ENCODE results near the gene ZNF341.
"Not testable (repeated sequence)": the region's sequence is repeated elsewhere in the genome, so short reads cannot be mapped to it uniquely, and the experiment has no call there.

ZNF341 gene

DNA sequence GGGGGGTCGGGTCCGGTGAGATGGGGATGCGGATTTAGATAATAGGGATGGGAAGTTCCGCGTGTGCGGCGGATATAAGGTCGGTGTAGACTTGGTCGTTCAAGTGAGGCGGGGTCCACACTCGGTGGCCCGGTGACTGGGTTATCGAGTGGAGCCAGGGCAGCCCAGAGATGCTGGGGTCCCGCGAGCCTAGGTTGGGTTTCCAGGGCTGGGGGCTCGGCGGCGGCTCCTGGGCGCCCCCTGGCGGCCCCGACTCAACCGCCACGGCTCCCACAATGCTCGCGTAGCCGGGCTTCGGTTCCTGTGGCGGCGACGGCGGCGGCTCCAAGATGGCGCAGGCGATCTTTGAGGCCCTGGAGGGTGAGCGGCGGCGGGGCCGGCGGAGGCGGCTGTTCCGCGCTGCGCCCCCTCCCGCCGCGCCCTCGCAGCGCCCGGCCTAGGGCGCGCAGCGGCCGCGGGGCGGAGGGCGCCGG is at the start of gene ZNF341:
ZNF341 (plus strand) TSS at position 304 of the 473 bp plus-strand sequence; CDS start at position 330, 26 bp downstream.
- DNase-seq (ENCODE audit: low spot score), result peak; percentile 79

DNA sequence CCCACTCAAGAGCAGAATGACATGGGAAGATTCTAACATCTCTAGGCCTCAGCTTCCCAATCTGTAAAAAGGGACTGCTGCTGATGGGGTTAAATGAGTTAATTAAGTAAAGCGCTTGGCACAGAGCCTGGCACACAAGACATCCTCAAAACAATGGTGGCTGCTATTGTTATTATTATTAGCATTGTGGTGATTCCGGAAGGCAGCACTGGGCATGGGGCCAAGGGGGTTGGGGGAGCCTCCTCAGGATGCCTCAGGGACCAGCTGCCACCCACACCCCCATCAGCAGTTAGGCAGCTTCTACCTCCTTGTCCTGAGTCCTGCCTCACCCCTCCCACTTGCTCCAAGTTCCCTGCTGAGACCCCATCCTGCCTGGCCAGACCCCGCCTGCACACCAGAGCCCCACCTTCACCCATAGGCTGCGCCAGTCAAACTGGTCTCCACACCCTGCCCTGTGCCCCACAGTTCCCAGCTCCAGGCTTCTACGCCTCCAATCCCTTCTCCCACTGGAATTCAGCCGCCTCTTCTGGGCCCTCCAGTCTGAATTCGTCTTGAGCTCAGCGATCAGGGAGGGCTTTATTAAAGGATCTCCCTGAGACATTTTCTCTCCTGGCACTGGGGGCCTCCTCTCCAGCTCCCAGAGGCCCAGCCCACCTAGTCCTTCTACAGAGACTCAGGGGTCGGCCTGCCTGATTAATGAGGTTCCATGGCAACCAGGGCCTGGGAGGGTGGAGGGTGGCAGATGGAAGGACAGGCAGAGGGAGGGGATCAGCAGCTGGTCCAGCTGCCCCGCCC is 47.1 kb upstream of the ZNF341 start:
- DNase-seq (ENCODE audit: low spot score), result no peak

DNA sequence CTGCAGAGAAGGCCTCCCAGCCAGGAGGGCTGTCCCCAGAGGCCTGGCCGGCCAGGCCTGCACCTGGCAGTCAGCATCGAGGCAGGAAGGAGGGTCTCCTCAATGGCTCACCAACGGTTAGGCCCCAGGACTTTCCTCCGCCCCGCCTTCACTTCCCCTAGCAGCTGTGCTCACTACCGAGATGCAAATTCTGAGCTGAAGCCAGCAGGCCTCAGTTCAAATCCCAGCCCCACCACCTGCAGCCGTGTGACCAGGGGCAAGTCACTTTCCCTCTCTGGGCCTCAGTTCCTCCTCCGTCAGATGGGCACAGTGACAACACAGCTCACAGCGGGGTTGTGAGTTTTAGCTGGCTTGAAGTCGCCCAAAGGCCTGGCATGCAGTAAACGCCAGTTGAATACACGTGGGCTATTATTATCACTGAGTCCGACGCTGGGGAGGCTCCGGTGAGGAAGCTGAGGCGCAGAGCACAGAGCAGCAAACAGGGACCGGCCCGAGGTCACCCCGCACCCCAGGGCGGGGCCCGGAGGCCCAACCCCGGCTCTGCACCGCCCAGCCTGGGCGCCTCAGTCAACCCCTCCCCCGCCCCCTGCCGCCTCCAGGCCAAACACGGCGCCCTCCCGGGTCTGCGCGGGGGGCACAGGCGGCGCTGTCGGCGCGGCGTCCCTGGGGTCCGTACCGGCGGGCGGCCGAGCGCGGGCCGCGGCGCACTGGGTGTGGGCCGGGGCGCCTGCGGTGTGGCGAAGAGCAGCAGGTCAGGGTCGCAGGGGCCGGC is 46.3 kb upstream of the ZNF341 start:
- peak; percentile 43 for DNase-seq (ENCODE audit: low spot score)

DNA sequence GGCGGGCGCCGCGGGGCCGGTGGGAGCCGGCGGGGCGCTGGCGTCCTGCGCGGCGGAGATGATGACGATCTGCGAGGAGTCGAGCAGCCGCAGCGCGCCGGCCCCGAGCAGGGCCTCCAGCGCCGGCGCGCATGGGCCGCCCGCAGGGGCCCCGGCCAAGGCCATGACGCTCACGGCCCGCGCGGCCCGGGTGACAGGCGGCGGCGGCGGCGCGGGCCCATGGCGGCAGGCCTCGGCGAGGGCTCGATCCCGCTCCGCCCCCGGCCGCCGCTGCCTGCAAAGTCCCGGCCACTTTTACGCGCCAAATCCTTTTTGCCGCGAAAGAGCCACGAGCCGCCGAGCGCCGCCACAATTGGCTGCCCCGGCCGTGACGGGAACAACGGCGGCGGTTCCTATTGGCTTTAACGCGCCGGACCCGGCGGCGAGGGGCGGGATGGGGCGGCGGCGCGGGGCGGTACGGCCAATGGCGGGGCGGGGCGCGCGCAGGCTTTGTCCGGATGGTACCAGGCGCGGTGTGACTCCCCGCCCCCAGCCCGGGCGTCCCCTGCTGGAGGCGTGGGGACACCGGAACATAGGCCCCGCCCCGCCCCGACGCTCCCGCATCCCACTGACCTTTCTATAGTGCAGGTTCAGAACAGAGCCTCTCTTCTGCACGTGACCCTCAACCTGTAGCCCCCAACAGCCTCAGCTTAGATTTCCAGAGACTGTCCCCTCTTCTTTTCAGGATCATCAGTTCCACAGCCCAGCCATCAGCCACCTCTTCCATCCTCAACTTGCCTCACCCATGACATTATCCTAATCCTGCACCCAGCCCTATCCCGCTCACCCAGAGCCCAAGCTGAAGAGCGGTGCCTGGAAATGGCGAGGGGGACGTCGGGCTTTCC is 45.5 kb upstream of the ZNF341 start, which contains the start of gene E2F1:
E2F1 (minus strand) TSS at position 286 of the 884 bp plus-strand sequence; CDS start at position 165, 121 bp downstream.
- peak; percentile 99 for DNase-seq (ENCODE audit: low spot score)

DNA sequence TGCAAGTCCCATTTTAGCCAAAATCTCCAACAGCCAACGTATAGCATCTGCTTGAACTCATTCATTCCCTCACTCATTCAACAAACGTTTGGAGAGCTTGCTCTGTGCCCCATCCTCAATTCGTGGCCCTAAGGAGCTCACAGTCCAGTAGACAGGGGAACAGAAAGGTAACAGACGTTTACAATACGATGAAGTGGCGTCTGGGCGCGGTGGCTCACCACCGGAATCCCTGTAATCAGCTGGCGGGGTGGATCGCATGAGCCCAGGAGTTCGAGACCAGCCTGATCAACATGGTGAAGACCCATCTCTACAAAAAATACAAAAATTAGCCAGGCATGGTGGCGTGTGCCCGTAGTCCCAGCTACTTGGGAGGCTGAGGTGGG is 44.8 kb upstream of the ZNF341 start:
- DNase-seq (ENCODE audit: low spot score), result no peak

DNA sequence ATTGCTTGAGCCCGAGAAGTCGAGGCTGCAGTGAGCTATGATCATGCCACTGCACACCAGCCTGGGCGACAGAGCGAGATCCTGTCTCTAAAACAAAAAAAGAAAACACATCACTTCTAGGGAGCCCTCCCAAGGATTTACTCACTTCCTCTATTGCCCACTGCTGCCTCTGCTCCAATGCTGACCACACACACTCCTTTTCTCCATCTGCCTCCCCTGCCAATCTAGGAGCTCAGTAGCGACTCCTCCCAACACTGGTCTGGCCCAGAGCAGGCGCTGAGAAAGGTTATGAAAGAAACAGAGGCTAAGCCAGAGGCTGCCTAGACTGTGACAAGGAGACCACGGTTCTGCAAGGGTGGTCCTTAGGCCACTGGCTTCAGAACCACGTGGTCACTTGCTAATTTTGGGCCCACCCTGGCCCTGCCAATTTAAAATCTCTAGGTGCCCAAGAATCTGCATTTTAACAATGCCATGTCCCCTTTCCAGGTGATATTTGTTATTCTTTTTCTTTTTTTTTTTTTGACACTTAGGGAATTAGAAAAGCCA is 44.4 kb upstream of the ZNF341 start:
- no peak for DNase-seq (ENCODE audit: low spot score)

DNA sequence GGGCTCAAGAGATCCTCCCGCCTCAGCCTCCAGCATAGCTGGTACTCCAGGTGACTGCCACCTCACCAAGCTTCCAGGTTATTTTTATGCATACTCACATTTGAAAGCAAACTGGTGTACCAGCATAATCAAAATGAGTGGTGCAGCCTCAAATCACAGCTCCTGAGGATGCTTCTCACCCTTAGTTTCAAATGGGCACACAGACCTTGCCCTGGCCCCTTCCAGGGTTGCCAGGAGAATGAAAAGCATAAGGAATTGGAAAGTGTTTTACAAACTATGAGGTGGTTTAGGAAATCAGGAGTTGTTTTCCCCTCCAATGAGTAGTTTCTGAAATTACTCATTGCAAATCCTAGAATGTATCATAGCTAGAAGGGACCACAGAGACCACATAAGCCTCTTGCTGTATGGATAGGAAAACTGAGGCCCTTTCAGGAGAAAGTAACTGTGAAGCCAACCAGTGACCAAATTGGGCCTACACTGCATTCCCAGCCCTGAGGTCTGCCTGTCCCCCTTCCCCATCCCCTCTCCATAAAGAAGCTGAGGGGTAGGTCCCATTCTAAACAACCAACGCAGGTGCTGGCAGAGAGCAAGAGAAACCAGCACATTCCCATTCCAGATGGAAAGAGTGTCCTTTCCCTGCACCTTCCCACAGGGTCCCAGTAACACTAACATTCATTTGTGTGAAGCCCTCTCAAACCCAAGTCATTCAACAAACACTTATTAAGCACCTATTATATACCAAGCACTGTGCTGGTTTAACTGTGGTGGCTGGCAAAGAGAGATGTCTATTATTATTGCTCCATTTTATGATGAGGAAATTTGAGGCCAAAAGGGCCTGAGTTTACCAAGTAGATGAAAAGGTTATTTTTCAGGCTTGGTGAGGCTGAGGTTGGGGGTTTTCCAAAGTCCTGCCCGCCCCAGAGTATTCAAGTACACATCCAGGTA is 43.5 kb upstream of the ZNF341 start:
- DNase-seq (ENCODE audit: low spot score), result no peak

DNA sequence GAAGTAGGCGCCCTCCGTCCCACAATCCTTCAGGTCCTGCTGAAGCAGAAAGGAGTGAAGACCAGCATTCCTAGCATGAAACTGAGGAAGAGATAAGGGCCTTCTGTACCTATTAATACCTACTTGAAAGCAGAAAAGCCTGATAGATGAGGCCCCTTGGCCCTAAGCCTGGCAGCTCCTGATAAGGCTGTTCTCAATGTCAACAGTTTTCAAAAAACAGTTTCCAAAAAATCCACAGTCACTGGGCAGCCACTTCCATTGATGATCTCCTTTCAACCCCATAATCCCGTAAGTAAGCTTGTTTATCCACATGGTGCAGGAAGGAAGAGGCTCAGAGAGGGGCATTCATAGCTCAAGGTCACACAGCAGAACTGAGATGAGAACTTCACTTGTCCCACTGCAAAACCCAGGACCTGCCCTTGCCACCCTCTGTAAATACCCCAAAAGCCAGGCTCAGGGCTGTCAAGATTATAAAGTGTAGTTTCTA is 42.8 kb upstream of the ZNF341 start:
- DNase-seq (ENCODE audit: low spot score), result no peak

DNA sequence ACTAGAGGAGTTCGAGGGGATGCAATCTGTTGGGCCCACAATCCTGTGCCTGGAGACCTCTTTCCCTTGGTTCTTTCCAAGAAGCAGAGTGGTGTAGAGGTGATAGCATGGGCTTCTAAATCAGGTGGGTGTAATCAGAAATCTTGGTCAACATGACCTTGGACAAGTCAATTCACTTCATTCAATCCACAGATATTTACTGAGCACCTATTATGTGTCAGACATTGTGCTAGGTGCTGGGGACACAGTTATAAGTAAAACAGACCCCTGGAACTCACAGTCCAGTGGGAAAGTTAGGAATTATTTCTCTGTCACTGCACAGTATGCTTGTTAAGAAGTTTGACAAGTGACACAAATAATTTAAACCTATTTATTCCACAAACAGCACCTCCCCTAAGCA is 42.3 kb upstream of the ZNF341 start:
- no peak for DNase-seq (ENCODE audit: low spot score)

DNA sequence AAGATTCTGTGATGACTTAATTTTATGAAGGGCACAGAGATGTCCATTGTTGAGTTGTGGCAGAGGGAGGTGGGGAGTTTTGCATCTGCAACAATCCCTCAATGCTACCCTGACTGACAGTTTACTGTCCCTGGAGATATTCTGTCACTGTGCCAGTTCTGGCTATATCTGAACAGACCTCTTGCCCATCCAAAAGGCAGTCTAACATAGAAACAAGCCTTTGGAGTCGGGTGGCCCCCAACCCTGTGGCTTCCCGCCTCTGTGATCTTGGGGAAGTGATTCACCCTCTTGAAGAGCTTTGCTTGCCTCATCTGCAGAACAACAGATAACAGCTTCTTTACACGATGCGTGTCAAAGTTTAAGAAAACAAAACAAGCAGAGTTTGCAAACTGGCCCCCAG is 41.8 kb upstream of the ZNF341 start:
- no peak for DNase-seq (ENCODE audit: low spot score)

DNA sequence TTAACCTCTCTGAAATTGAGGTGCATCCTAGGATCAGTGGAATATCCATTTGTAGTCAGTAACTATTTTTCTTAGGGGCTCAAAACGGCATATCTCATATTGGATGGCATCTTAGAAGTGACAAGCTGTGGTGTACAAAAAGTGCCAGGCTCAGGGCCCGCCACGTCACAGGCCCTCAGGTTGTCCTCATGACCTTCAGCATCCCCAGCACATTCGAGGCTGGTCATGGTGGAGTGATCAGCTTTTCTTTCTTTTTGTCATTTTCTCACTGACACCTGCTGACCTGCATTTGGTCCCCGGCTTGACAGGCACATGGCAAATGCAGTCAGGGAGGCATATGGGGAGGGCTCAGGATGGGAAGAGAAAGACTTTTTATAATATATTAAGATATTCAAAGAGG is 38.5 kb upstream of the ZNF341 start:
- no peak for DNase-seq (ENCODE audit: low spot score)

DNA sequence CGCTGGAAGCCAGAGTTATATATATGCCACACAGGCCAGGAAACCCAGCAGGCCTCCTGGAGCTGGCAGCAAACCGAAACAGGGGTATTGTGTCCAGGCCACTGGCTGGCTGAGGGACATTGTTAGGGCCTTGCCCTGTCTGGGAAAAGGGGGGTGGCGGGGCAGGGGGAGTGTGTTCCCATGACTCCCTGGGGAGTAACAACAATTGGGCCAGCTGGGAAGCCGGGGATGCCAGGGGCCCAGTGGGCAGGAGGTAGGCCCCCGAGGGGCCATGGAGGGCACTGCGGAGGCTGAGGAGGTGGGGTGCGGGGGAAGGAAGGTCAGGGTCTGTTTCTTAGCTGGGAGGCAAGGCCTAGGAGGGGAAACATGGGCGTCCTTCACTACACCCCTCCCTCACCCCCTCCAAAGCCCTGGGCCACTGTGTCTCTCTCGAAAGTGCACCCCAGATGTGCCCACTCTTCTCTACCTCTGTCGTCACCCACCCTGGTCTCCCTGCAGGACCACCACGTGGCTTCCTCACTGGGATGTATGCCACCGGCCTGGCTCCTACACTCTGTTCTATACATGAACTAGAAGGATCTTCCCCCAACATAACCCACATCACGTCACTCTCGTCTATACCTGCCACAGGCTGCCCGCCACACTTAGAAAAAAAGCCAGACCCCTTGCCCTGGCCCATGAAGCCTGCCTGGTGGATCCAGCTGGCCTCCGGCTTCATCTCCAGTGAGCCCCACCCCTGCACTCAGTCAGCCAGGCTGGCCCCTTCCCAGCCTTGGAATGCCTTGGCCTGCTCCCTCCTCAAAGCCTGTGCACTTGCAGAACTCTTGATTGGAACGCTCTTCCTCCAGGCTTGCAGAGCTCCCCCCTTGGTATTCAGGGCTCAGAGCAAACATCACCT is 37.8 kb upstream of the ZNF341 start:
- DNase-seq (ENCODE audit: low spot score), result no peak

DNA sequence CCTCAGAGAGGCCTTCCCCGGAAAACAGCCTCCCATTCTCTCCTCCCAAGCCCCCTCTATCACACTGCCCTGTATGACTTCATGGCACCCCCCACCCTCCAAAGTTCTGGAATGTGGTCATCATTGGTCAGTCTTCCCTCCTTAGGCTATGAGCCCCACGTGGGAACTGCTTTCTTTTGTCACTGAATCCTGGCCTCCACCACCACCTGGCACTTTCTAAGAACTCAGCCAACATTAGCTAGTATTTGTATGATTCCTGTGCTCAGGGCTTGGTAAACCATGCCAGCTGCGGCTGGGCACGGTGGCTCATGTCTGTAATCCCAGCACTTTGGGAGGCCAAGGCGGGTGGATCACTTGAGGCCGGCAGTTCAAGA is 37.2 kb upstream of the ZNF341 start:
- DNase-seq (ENCODE audit: low spot score), result no peak

DNA sequence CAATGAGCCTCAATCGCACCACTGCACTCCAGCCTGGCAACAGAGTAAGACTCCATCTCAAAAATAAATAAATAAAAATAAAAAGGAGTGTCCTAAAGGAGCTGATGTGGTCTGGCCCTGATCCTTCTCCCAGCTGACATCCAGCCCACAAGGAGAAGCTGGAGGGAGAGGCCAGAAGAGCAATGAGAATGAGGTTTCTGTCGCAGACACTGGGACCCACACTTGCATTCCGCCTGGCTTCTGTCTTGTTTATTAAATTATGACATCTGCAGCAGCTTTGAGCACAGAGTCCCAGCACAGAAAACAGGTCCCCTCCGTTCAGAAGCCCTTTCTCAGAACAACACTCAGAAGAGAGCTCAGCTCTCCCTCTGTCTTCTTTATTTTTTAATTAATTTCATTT is 35.3 kb upstream of the ZNF341 start:
- no peak for DNase-seq (ENCODE audit: low spot score)

DNA sequence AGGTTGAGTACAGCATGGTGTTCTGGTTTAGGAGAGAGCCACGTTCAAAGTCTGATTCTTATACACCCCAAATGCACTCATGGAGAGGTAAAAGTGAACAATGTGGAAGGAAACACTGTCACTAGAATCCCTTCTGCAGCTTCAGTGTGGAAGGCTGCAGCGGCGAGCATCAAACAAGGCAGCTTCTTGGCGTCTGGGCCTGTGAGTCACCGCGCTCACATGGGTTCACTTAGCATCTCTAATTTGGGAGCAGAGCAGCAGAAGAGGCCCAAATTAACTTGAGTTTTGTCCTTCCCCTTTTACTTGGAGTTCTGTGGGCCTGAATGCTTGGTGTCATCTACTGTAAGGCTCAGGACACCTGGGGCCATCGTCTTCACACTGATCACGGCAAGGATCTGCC is 34.7 kb upstream of the ZNF341 start:
- DNase-seq (ENCODE audit: low spot score), result peak; percentile 39

DNA sequence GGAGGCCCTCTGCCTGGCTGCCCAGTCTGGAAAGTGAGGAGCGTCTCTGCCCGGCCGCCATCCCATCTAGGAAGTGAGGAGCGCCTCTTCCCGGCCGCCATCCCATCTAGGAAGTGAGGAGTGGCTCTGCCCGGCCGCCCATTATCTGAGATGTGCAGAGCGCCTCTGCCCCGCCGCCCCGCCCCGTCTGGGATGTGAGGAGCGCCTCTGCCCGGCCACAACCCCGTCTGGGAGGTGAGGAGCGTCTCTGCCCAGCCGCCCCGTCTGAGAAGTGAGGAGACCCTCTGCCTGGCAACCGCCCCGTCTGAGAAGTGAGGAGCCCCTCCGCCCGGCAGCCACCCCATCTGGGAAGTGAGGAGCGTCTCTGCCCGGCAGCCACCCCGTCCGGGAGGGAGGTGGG is 32.8 kb upstream of the ZNF341 start:
- DNase-seq (ENCODE audit: low spot score), result not testable (repeated sequence)

DNA sequence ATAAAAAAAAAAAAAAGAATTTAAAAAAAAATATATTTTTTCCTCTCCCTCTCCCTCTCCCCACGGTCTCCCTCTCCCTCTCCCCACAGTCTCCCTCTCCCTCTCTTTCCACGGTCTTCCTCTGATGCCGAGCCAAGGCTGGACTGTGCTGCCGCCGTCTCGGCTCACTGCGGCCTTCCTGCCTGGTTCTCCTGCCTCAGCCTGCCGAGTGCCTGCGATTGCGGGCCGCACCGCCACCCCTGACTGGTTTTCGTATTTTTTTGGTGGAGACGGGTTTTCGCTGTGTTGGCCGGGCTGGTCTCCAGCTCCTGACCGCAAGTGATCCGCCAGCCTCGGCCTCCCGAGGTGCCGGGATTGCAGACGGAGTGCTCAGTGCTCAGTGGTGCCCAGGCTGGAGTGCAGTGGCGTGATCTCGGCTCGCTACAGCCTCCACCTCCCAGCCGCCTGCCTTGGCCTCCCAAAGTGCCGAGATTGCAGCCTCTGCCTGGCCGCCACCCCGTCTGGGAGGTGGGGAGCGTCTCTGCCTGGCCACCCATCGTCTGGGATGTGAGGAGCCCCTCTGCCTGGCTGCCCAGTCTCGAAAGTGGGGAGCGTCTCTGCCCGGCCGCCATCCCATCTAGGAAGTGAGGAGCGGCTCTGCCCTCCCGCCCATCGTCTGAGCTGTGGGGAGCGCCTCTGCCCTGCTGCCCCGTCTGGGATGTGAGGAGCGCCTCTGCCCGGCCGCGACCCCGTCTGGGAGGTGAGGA is 30.9 kb upstream of the ZNF341 start:
- DNase-seq (ENCODE audit: low spot score), result not testable (repeated sequence)

DNA sequence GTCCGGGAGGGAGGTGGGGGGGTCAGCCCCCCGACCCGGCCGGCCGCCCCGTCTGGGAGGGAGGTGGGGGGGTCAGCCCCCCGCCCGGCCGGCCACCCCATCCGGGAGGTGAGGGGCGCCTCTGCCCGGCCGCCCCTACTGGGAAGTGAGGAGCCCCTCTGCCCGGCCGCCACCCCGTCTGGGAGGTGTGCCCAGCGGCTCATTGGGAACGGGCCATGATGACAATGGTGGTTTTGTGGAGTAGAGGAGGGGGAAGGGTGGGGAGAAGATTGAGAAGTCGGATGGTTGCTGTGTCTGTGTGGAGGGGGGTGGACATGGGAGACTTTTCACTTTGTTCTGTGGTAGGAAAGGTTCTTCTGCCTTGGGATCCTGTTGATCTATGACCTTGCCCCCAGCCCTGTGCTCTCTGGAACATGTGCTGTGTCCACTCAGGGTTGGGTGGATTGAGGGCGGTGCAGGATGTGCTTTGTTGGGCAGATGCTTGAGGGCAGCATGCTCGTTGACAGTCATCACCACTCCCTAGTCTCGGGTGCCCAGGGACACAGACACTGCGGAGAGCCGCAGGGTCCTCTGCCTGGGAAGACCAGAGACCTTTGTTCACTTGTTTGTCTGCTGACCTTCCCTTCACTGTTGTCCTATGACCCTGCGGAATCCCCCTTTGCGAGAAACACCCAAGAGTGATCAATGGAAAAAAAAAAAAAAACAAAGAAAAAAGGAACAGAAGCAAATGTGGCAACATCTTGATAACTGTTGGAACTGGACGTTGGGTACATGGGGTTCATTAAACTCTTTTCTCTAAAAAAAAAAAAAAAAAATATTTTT is 30.0 kb upstream of the ZNF341 start:
- no peak for DNase-seq (ENCODE audit: low spot score)

Data from hepatic stellate cell (primary cell).